Cardiac muscle cell (in vitro differentiated cells and primary cell): ENCODE data around the gene PRDM8. TPM values are rescaled to one million over a fixed set of nuclear protein-coding genes. Genes with fewer than 3 reads are reported as not detected.
A peak's percentile ranks its signal among the peaks of the same experiment; 100 is the strongest.

Experiments used
- DNase-seq, 2 donors: peaks; one replicate each; pipeline versions ENCODE4 v3.0.0 to v3.0.0-alpha.2; 2010 to 2017; ENCODE audit warnings: low read depth in 1 of 2, low spot score in 1 of 2
- H3K27ac ChIP-seq: fragments of 200-600 bp; sonication (generic); 2 replicates; pipeline ENCODE4 v1.5.1; 2016
- H3K27me3 ChIP-seq: fragments of 200-600 bp; sonication (generic); 2 replicates; pipeline ENCODE4 v1.6.0; 2016; ENCODE audit warnings: control low read depth
- H3K36me3 ChIP-seq: fragments of 200-600 bp; sonication (generic); 2 replicates; pipeline ENCODE4 v1.5.1; 2016; ENCODE audit warnings: control low read depth
- H3K4me1 ChIP-seq: fragments of 200-600 bp; sonication (generic); 2 replicates; pipeline ENCODE4 v1.8.1; 2017; ENCODE audit warnings: low read depth, mild to moderate bottlenecking, mixed run types
- H3K4me3 ChIP-seq: fragments of 200-600 bp; sonication (generic); 2 replicates; pipeline ENCODE4 v1.5.1; 2016; ENCODE audit warnings: mild to moderate bottlenecking
- H3K9me3 ChIP-seq: fragments of 200-600 bp; sonication (generic); 2 replicates; pipeline ENCODE4 v1.5.1; 2017; ENCODE audit warnings: low read depth, mild to moderate bottlenecking, control low read depth
- polyA plus RNA-seq: library from polyadenylated mRNA; unstranded; fragments of >200 nt; fragmentation: Nextera tagmentation; extraction: Ambion mirVana; gene quantifications from 2 replicates; pipeline ENCODE4 v1.2.1, GENCODE V29; 2016
- total RNA-seq: library from RNA; depleted of rRNA; stranded (reverse); fragments of >200 nt; gene quantifications from 2 replicates; pipeline ENCODE4 v1.2.3, GENCODE V29; 2016
- TF ChIP-seq, protein P1 (sequence below): IDR thresholded peaks from 2 replicates; pipeline ENCODE4 v1.5.1; 2012; ENCODE audit warnings: low read depth, mild to moderate bottlenecking, low read length

Gene PRDM8
- total and polyA plus RNA-seq, 2 experiments from 2014 or later = 6.2 to 18.8 TPM

DNA sequence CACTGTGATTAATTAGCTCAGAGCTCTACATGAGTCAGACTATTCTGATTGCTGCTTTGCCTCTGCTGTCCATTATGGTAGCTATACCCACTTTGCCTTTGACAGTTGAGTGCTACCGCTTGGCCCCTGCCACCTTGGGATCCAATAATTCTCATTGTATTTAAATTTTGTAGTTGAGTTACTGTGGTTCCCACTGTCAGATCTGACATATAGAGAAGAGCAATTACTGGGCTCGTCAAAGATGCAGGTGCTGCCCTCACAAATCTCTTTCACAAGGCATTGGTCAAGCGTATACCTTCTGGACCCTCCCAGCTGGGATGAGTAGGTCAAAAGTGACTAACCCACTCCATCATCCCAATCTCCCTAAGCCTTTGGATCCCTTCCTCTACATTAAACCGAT lies 18.3 kb upstream of the PRDM8 start:
- H3K4me3 ChIP-seq = no peak overlapping the region
- no peaks in the 10 kb centered on the region for H3K9me3 ChIP-seq
- no peaks in the 10 kb centered on the region for H3K36me3 ChIP-seq
- no peak for DNase-seq
- H3K4me1 ChIP-seq = no peaks in the 10 kb centered on the region
- peaks cover 19% of the 10 kb centered on the region for H3K27me3 ChIP-seq
- H3K27ac ChIP-seq = no peak overlapping the region
- TF ChIP-seq, protein P1, sequence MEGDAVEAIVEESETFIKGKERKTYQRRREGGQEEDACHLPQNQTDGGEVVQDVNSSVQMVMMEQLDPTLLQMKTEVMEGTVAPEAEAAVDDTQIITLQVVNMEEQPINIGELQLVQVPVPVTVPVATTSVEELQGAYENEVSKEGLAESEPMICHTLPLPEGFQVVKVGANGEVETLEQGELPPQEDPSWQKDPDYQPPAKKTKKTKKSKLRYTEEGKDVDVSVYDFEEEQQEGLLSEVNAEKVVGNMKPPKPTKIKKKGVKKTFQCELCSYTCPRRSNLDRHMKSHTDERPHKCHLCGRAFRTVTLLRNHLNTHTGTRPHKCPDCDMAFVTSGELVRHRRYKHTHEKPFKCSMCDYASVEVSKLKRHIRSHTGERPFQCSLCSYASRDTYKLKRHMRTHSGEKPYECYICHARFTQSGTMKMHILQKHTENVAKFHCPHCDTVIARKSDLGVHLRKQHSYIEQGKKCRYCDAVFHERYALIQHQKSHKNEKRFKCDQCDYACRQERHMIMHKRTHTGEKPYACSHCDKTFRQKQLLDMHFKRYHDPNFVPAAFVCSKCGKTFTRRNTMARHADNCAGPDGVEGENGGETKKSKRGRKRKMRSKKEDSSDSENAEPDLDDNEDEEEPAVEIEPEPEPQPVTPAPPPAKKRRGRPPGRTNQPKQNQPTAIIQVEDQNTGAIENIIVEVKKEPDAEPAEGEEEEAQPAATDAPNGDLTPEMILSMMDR = no peak

DNA sequence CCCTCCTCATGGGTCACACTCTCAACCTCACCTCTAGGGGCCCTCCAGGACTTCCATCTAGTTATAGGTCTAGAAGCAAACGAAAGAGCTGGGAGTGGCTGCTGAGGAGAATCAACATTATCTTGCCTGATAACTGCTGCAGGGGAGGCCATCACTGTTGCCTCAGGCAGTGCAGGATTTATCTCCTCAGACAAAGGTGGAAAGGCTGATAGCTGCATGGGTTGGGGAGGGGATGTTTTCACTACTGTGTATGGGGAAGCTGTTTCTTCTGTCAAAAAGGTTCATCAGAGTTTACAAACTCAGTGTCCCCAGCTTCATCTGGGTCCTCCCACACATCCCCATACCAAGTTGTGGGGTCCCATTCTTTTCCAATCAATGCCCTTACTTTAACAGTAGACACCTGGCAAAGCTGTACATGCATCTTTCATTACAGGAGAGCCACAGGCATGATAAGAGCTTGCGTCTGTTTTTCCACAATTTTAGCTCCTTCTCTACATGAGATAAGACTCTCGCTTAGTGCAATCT lies 17.6 kb upstream of the PRDM8 start:
- no peak overlapping the region for H3K4me3 ChIP-seq
- no peaks in the 10 kb centered on the region for H3K9me3 ChIP-seq
- H3K36me3 ChIP-seq = no peaks in the 10 kb centered on the region
- no peak overlapping the region for H3K27ac ChIP-seq
- DNase-seq = no peak
- TF ChIP-seq, protein P1 = no peak
- H3K27me3 ChIP-seq = peaks cover 21% of the 10 kb centered on the region
- H3K4me1 ChIP-seq = no peaks in the 10 kb centered on the region

DNA sequence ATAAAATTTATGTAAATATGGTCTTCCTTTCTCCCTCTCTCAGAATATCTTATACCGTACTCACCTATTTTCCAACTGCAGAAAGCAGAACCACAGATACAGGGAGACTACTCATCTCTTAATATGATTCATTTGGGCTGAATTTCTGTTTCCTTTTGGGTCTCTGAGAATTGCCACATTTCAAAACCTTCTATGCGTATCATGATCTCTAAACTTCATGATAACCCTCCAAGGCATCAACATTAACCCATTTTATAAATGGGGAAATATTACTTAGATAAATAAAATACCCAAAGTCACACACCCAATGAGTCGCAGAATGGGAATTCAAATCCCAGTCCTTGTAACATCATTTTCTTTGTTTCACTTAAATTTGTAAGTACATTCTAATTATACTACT lies 16.6 kb upstream of the PRDM8 start:
- H3K27me3 ChIP-seq = peaks cover 32% of the 10 kb centered on the region
- H3K9me3 ChIP-seq = no peaks in the 10 kb centered on the region
- H3K36me3 ChIP-seq = no peaks in the 10 kb centered on the region
- no peak for DNase-seq
- peaks cover 1% of the 10 kb centered on the region for H3K4me1 ChIP-seq
- TF ChIP-seq, protein P1 = no peak
- H3K27ac ChIP-seq = no peak overlapping the region
- H3K4me3 ChIP-seq = no peak overlapping the region

DNA sequence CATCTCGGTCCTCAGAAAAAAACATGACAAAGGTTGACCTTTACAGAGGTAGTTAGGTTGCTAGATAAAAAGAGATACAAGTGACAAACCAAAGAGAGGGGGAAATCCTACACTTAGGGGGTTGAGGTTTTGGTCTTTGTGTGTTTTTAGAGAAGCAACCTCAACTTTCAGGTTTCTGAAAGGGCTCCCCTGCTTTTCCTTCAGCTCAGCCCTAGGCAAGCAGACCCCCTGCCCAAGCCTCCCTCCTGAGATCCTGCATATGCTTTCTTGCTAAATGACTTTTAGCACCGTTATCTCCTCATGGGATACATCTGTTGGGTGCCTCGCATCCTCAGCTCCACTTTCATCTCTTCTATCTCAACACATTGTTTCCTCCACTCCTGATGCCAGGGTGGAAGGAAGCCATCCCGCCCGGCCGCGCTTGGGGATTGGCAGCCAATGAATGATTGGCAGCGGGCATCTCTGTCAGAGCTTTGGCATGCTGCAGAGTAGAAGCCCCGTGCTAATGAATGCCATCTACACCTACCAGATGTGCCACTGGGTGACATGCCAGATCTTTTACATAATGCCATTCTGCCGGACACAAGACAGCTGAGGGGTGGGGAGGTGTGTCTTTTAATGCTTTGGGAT lies 15.0 kb upstream of the PRDM8 start:
- no peaks in the 10 kb centered on the region for H3K36me3 ChIP-seq
- no peak for DNase-seq

DNA sequence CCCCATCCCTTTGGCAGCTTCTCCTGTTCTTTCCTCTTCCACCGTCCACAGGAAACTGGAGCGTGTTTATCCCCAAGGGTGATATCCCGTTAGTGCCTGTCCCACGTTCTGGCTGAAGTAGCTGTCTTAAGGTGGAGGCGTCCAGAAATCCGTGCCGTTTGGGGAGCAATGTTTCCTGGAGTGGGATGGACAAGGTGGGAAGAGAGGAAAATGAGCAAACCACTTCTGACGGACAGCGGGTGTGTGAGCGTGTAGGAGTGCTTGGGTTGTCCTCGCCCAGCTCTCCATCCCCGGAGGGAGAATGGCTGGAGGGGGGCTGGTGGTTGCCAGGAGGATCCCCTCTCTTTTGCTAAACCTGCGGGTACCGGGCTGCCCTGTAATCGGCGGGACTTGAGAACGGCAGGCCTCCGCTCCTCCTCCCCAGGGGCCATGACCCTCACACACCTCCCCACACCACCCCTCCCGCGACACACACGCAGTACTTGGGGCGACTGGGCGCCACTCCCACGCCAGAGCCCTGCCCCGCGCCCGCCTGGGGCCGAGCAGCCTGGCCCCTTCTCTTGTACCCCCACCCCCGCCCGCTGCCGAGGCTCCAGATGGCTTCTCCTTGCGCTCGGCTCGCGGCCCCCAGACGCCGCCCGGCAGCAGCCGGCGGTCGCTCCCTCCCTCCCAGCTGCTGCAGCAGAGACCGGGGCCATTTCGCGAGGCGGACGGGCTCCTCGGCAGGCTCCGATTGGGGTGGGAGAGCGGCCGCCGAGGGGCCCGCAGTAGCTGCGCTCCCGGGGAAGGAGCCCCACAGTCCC lies 13.9 kb upstream of the PRDM8 start:
- H3K27ac ChIP-seq = no peak overlapping the region
- H3K4me3 ChIP-seq = peak overlapping the region; percentile 69
- H3K4me1 ChIP-seq = peaks cover 3% of the 10 kb centered on the region
- no peaks in the 10 kb centered on the region for H3K36me3 ChIP-seq
- H3K9me3 ChIP-seq = no peaks in the 10 kb centered on the region
- TF ChIP-seq, protein P1 = no peak
- peak in 1 of 2 donors; percentile 16 for DNase-seq
- H3K27me3 ChIP-seq = peaks cover 59% of the 10 kb centered on the region

More for the DNA sequence above, 15.0 kb upstream of the PRDM8 start:
- TF ChIP-seq, protein P1 = no peak
- no peak overlapping the region for H3K4me3 ChIP-seq
- H3K27me3 ChIP-seq = peaks cover 48% of the 10 kb centered on the region
- H3K27ac ChIP-seq = no peak overlapping the region
- peaks cover 3% of the 10 kb centered on the region for H3K4me1 ChIP-seq
- no peaks in the 10 kb centered on the region for H3K9me3 ChIP-seq
